T47D (cell line): ENCODE measurements around the gene NPHP1.
"Not testable (repeated sequence)": the region's sequence is repeated elsewhere in the genome, so short reads cannot be mapped to it uniquely, and the experiment has no call there.

Experiments used
- DNase-seq, 2 experiments: peaks; one replicate each; pipeline versions ENCODE4 v3.0.0 to v3.0.0-alpha.2; 2011 to 2012; ENCODE audit warnings: low read depth in 1 of 2, low spot score in 1 of 2
- JUND ChIP-seq: IDR thresholded peaks from 2 replicates; pipeline ENCODE4 v1.6.1; 2012; ENCODE audit warnings: low read depth
- in situ Hi-C: cut with HindIII; loops from 2 replicates; pipeline ENCODE4 v1.10.0; 2016; ENCODE audit warnings: low sequenced_read_pairs, low pct_unique_long_range_greater_than_20kb

The NPHP1 gene

GRCh38 chr2:110216199-110216598, 11.4 kb upstream of the NPHP1 start:
- in situ Hi-C loops: no loop called here
- no peak for DNase-seq
- no peak for TF ChIP-seq JUND

- DNase-seq: no peak
- no peak for TF ChIP-seq JUND
- in situ Hi-C loops: no loop called here
Observed at GRCh38 chr2:110215566-110216158, 10.8 kb upstream of the NPHP1 start.

- TF ChIP-seq JUND: no peak
- in situ Hi-C loops: no loop called here
- DNase-seq: no peak
Observed at GRCh38 chr2:110215091-110215490, 10.3 kb upstream of the NPHP1 start.

- in situ Hi-C loops, DNase-seq: not testable (repeated sequence)
Observed at GRCh38 chr2:110213522-110213921, 8.7 kb upstream of the NPHP1 start.

- DNase-seq: peak; percentile 31 to 66
- in situ Hi-C loops: no loop called here
- no peak for TF ChIP-seq JUND
Observed at GRCh38 chr2:110211938-110212858, 7.4 kb upstream of the NPHP1 start, which contains the start of gene MTLN. Gene MTLN, minus strand, starts transcription at chr2:110212547. Its CDS starts 22 bp downstream, at chr2:110212525.

- no peak for TF ChIP-seq JUND
- no peak for DNase-seq
- in situ Hi-C loops: no loop called here
Observed at GRCh38 chr2:110205660-110206455, 1.0 kb upstream of the NPHP1 start.

GRCh38 chr2:110198016-110198415, 6.8 kb downstream of the NPHP1 start:
- TF ChIP-seq JUND: no peak
- no peak for DNase-seq
- in situ Hi-C loops: no loop called here

- no peak for TF ChIP-seq JUND
- no peak for DNase-seq
- in situ Hi-C loops: no loop called here
Observed at GRCh38 chr2:110197452-110197851, 7.4 kb downstream of the NPHP1 start.

GRCh38 chr2:110190169-110190568, 14.6 kb downstream of the NPHP1 start:
- DNase-seq, in situ Hi-C loops: not testable (repeated sequence)

- no peak for TF ChIP-seq JUND
- DNase-seq: no peak
- in situ Hi-C loops: no loop called here
Observed at GRCh38 chr2:110182449-110182848, 22.4 kb downstream of the NPHP1 start.

GRCh38 chr2:110180036-110180435, 24.8 kb downstream of the NPHP1 start:
- in situ Hi-C loops: no loop called here
- no peak for TF ChIP-seq JUND

GRCh38 chr2:110173523-110173922, 31.3 kb downstream of the NPHP1 start:
- in situ Hi-C loops: no loop called here
- TF ChIP-seq JUND: no peak
- no peak for DNase-seq

More at GRCh38 chr2:110180036-110180435, 24.8 kb downstream of the NPHP1 start:
- no peak for DNase-seq

- in situ Hi-C loops: no loop called here
- DNase-seq: no peak
- TF ChIP-seq JUND: no peak
Observed at GRCh38 chr2:110172506-110172905, 32.3 kb downstream of the NPHP1 start.
